GM21526 (cell line): Measurements from ENCODE around the gene NDUFA13.

Experiments
- ATAC-seq: cut with Tn5 transposase; IDR thresholded peaks from one replicate; pipeline ENCODE4 v1.9.1; 2021; ENCODE audit warnings: moderate library complexity; ENCODE audit not compliant: unreplicated experiment, low FRiP score

NDUFA13 gene

GRCh38 chr19:19544954-19545591, 29.0 kb downstream of the NDUFA13 start:
- ATAC-seq, result no peak

GRCh38 chr19:19545707-19546106, 29.7 kb downstream of the NDUFA13 start:
- no peak for ATAC-seq

GRCh38 chr19:19546751-19547162, 30.7 kb downstream of the NDUFA13 start:
- no peak for ATAC-seq

DNA sequence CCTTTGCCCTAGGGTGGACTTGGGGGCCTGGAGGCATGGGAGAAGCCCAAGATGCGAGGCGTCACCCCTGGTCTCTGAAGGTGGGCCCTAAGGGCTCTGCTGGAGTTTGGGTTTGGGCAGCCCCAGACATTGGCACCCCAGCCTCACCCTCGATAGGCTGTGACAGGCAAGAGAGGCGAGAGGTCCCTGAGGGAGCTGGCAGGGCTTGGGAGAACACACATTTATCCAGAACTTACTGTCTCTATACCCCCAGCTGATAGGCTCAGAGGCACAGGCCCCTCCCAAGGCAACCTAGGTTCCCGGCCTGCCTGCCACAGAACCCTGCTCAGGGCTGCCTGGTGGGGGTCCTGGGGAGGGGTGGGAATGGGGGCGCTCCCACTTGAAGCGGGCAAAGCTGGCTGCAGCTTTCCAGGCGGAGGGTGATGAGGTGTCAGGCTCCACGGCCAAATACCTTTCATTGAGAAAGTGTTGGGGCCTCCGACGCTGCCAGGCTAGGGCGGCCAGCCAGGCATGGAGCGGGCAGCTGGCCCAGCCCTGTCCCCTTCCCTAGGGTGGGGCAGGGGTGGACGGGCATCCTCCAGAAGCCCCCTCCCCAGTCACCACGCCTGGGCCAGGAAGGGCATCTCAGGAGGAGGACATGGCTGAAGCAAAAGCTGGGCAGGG, 31.8 kb downstream of the NDUFA13 start:
- no peak for ATAC-seq

DNA sequence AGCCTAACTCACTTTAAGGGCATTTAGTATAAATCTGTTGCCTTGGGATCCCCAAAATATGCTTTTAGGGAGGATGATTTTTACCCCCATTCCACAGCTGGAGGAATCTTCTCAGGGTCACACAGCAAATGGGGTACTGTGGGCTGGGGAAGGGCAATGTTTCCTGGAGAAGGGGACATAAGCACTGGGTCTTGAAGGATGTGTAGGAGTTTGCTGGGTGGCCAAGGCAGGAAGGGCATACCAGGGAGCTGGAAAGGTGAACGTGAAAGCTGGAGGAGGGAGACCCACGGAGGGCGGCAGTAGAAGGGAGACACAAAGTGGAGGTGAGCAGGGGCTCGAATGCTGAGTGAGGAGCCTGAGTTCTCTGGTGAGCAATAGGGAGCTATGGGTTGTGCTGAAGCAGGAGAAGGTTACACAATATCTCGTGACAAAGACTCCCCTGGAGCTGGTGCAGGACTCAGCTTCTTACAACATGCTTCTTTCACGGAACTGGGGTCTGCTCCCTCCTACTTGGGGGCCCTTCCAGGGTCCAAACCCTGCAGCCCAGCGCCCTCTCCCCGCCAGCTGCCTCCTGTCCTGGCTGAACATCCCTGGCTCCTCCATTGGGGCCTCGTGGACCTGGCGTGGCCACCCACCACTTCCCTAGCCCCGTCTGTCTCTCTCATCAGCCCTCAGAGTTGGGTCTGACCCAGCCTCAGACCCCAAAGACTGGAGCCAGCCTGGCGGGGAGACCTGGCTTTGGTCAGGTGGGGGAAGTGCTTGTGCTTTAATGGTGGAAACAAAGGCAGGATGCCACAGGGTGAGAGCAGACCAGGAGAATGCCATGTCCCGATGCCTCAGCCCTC, 33.1 kb downstream of the NDUFA13 start:
- ATAC-seq, result no peak

DNA sequence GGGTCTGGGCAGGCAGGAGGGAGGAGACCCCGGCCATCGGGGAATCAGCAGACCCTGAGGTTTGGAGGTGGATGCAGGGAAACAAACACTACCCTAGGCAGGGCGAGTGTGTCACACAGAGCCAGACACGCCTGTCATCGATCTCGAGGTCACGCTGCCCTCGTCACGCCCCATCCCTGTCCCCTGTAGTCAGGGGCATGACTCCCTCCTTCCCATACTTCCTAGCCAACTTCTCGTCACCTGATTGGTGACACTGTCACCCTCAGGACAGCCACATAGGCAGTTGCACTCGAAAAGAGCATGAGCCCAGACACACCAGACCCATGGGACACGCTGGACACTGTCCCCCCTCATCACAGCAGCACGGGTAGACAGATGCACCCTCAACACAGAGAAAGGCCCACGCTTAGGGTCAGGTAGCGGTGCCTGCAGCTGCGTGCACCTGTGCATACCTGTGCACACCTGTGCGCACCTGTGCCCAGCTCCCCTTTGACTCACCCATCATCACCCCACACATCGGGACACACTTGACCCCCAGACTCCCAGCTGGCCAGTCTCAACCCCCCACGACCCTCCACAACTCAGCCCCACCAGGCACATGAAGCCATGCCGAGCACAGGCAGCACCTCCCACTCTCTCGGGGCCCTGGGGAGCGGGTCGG, 33.9 kb downstream of the NDUFA13 start:
- no peak for ATAC-seq

DNA sequence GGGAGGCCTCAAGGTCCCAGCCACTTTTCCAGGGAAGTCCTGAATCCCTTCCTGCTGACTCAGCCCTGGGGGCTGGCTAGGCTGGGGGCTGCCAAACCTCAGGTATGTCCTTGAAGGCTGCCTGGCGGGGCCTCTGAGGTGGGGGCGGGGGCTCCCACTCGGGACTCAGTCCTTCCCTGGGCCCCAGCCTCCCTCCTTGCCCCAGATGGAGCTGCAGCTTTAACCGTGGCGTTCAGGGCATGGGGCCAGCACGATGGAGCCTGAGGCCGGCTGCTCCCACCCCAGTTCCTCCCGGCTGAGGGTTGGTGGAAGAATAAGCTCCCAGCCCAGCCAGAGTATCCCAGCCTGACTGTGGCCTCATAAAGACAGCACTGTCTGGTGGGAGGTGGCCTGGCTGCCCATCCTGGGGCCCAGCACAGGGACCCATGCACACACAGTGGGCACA, 34.5 kb downstream of the NDUFA13 start:
- no peak for ATAC-seq

- ATAC-seq, result no peak
Measured at GRCh38 chr19:19550972-19551852, 35.2 kb downstream of the NDUFA13 start.

GRCh38 chr19:19551853-19552192, 35.8 kb downstream of the NDUFA13 start:
- no peak for ATAC-seq

GRCh38 chr19:19552798-19553197, 36.8 kb downstream of the NDUFA13 start:
- ATAC-seq, result no peak

GRCh38 chr19:19553670-19554069, 37.6 kb downstream of the NDUFA13 start:
- no peak for ATAC-seq

- no peak for ATAC-seq
Measured at GRCh38 chr19:19554074-19555023, 38.3 kb downstream of the NDUFA13 start.

DNA sequence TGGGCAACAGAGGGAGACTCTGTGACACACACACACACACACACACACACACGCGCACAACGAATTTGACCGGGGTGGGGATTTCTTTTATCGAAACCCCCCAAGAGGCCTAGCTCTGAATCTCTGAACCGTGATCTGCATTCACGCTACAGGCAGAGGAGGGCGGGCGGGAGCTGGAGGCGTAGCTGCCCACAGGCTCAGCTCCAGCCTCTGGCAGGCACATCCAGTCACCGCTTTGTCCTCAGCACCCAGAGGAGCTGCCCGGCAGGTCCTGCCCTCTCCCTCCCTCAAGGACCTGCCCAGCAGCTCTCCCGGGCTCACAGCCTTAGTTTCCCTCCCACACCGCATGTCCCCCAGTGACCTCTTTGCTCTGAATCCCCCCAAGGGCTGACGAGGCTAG, 42.0 kb downstream of the NDUFA13 start:
- ATAC-seq, result no peak

DNA sequence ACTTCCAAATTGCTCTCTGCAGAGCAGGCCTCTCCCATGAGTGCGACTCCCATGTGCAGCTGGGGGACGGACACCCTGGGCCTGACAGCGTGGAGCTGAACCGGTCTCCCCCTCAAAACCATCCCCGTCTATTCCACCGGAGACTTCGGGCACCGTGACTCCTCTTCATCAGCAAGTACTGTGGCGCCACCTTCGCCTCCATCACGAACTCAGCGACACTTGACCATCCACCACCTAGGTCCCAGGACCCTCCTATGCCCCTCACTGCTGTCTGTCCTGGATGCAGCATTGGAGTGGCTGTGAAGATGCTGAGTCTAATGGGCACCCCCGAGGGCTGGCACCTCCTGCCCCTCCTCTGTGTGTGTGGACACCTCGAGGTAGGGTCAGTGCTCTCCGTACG, 42.6 kb downstream of the NDUFA13 start:
- no peak for ATAC-seq

GRCh38 chr19:19559931-19560330, 43.9 kb downstream of the NDUFA13 start:
- no peak for ATAC-seq

- ATAC-seq, result no peak
Measured at GRCh38 chr19:19561946-19562664, 46.1 kb downstream of the NDUFA13 start.

DNA sequence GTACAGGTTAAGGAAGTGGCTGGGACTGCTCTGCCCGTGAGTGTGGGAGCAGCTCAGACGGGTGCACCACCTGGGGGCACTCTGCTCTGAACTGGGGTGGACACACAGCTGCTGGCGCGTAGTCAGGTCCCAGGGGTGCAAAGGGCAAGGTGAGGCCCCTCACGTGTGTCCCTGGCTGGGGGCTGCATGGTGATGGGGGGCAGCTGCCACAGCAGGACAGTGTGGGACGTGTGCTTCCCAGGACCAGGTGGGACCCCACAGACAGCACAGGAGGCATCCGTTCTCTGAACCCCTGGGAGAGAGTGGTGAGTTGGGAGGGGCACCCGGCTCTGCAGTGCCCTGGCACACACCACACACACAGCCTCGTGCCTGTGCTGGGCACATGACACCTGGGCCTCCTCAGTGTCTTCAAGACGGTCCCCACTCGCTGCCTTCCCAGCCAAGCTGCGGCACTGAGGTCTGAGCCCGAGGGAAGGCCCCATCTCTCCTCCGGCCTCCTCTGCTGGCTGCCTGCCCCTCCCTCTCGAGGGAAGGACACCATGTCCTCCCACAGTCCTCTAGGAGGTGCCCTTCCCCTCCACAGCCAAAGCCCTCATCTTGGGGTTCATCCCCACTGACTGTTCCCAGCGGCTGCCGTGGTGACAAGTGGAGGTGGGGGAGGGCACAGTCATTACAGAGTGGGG, 46.8 kb downstream of the NDUFA13 start:
- no peak for ATAC-seq

GRCh38 chr19:19563348-19563848, 47.4 kb downstream of the NDUFA13 start:
- ATAC-seq, result no peak
